Liver (tissue), 9 donors: Measurements from ENCODE around the gene DYSF. TPM values are rescaled to one million over a fixed set of nuclear protein-coding genes. Genes with fewer than 3 reads are reported as not detected.

Experiments
- DNase-seq: peaks from one replicate; pipeline ENCODE4 v3.0.0-alpha.2; 2017; ENCODE audit warnings: low spot score
- H3K27ac ChIP-seq, 2 donors: one replicate each; pipeline ENCODE4 v1.7.0; 2013; ENCODE audit warnings: inconsistent platforms in 2 of 2, low read length in 2 of 2, control low read depth in 1 of 2, low read depth in 1 of 2, mild to moderate bottlenecking in 1 of 2
- H3K27me3 ChIP-seq, 4 donors: one replicate each; pipeline versions ENCODE4 v1.6.1 to v1.7.0; 2013; ENCODE audit warnings: low read length in 3 of 4, inconsistent platforms in 1 of 4, mild to moderate bottlenecking in 1 of 4, moderate library complexity in 1 of 4; ENCODE audit not compliant: control insufficient read depth in 4 of 4, insufficient read depth in 4 of 4
- H3K36me3 ChIP-seq, 4 donors: one replicate each; pipeline versions ENCODE4 v1.6.1 to v1.7.0; 2013; ENCODE audit warnings: low read length in 3 of 4, mild to moderate bottlenecking in 3 of 4, low read depth in 1 of 4, moderate library complexity in 1 of 4; ENCODE audit not compliant: control insufficient read depth in 4 of 4, insufficient read depth in 3 of 4
- H3K4me1 ChIP-seq, 4 donors: one replicate each; pipeline versions ENCODE4 v1.6.1 to v1.7.0; 2013; ENCODE audit warnings: low read length in 3 of 4, mild to moderate bottlenecking in 3 of 4, moderate library complexity in 1 of 4; ENCODE audit not compliant: control insufficient read depth in 4 of 4, insufficient read depth in 4 of 4
- H3K4me3 ChIP-seq, 3 donors: one replicate each; pipeline versions ENCODE4 v1.6.1 to v1.7.0; 2013; ENCODE audit warnings: low read length in 3 of 3, control low read depth in 1 of 3, low read depth in 1 of 3, mild to moderate bottlenecking in 1 of 3
- H3K9ac ChIP-seq, 2 donors: one replicate each; pipeline ENCODE4 v1.7.0; 2013; ENCODE audit warnings: low read length in 2 of 2, mild to moderate bottlenecking in 2 of 2, moderate library complexity in 2 of 2, control low read depth in 1 of 2, low read depth in 1 of 2
- H3K9me3 ChIP-seq, 4 donors: one replicate each; pipeline versions ENCODE4 v1.6.1 to v1.7.0; 2013; ENCODE audit warnings: low read length in 3 of 4; ENCODE audit not compliant: control insufficient read depth in 4 of 4
- ATF3 ChIP-seq: IDR thresholded peaks from 2 replicates; pipeline ENCODE4 v1.6.1; 2016; ENCODE audit warnings: antibody characterized with exemption
- CTCF ChIP-seq: fragments of 150-350 bp; IDR thresholded peaks from 2 replicates; pipeline ENCODE4 v1.5.1; 2017; ENCODE audit warnings: improper control_type of control experiment, low read depth, low read length; ENCODE audit not compliant: missing input control
- FOXA1 ChIP-seq: IDR thresholded peaks from 2 replicates; pipeline ENCODE4 v1.6.1; 2016; ENCODE audit warnings: antibody characterized with exemption
- GABPA ChIP-seq, 2 donors: IDR thresholded peaks in 1 of 2; conservative IDR thresholded peaks in 1 of 2; 2 replicates each; pipeline ENCODE4 v1.6.1; 2016; ENCODE audit warnings: antibody characterized with exemption in 2 of 2, mild to moderate bottlenecking in 1 of 2, moderate library complexity in 1 of 2
- HNF4G ChIP-seq: IDR thresholded peaks from 2 replicates; pipeline ENCODE4 v1.6.1; 2016; ENCODE audit warnings: antibody characterized with exemption
- JUND ChIP-seq, 2 donors: IDR thresholded peaks; 2 replicates each; pipeline ENCODE4 v1.6.1; 2016; ENCODE audit warnings: antibody characterized with exemption in 2 of 2
- MAX ChIP-seq: IDR thresholded peaks from 2 replicates; pipeline ENCODE4 v1.6.1; 2016; ENCODE audit warnings: antibody characterized with exemption
- NR2F2 ChIP-seq: IDR thresholded peaks from 2 replicates; pipeline ENCODE4 v1.6.1; 2016; ENCODE audit warnings: antibody characterized with exemption
- RAD21 ChIP-seq, 2 donors: IDR thresholded peaks; 2 replicates each; pipeline ENCODE4 v1.6.1; 2016; ENCODE audit warnings: antibody characterized with exemption in 2 of 2, mild to moderate bottlenecking in 2 of 2
- REST ChIP-seq: IDR thresholded peaks from 2 replicates; pipeline ENCODE4 v1.6.1; 2016; ENCODE audit warnings: antibody characterized with exemption, mild to moderate bottlenecking
- SP1 ChIP-seq: IDR thresholded peaks from 2 replicates; pipeline ENCODE4 v1.6.1; 2018; ENCODE audit warnings: antibody characterized with exemption, mild to moderate bottlenecking
- YY1 ChIP-seq: IDR thresholded peaks from 2 replicates; pipeline ENCODE4 v1.6.1; 2016; ENCODE audit warnings: antibody characterized with exemption, mild to moderate bottlenecking
- ZBTB33 ChIP-seq: IDR thresholded peaks from 2 replicates; pipeline ENCODE4 v1.6.1; 2016; ENCODE audit warnings: antibody characterized with exemption
- WGBS: extraction: QIAGEN DNeasy Blood & Tissue Kit; methylation state at CpG from one replicate; pipeline ENCODE4 v1.1.7; 2013; 5-methylcytosine and 5-hydroxymethylcytosine counted together
- polyA plus RNA-seq, 2 donors: library from polyadenylated mRNA; stranded (reverse) in 1 of 2; unstranded in 1 of 2; fragments of 200-250 nt in 1 of 2; fragments of >200 nt in 1 of 2; fragmentation: Nextera tagmentation in 1 of 2; extraction: Ambion mirVana in 1 of 2; gene quantifications; one replicate each; pipeline versions ENCODE4 v1.2.1 to v1.2.3, GENCODE V29; 2013 to 2015
- total RNA-seq, 2 donors: library from RNA; depleted of rRNA; stranded (reverse); fragments of >200 nt; gene quantifications; one replicate each; pipeline ENCODE4 v1.2.3, GENCODE V29; 2014
- donor health status: healthy.
- donor health status: healthy.
- donor health status: healthy.
- donor health status: healthy.
- donor health status: healthy.

Gene DYSF
- total and polyA plus RNA-seq, 4 donors: 8.5 to 20.8 (median 13.6) TPM

GRCh38 chr2:71597756-71598155 lies 144.4 kb downstream of the DYSF start:
- Histone ChIP-seq H3K27me3 (no peaks in the 10 kb centered on the region), H3K4me1 (no peaks in the 10 kb centered on the region), H3K9me3 (no peaks in the 10 kb centered on the region), H3K36me3 (peaks cover 0 to 15% (median 8%) of the 10 kb centered on the region in 4 donors), H3K4me3 (no peak overlapping the region), H3K9ac (no peak overlapping the region), H3K27ac (no peak overlapping the region)
- TF ChIP-seq GABPA (IDR thresholded peaks at IDR 0.05 in 1 of 2, conservative IDR thresholded peaks at IDR 0.05 in 1 of 2) (no peak), ATF3 (no peak), SP1 (no peak), MAX (no peak), CTCF (no peak), REST (no peak), JUND (IDR thresholded peaks at IDR 0.05) (no peak), YY1 (no peak), ZBTB33 (no peak), RAD21 (IDR thresholded peaks at IDR 0.05) (no peak)
- DNase-seq: no peak
- WGBS: 92% methylated on average over 4 of the region's 4 CpGs

- no peaks in the 10 kb centered on the region for H3K27me3 ChIP-seq
- 94% methylated on average over 14 of the region's 14 CpGs for WGBS
These were observed 145.2 kb downstream of the DYSF start for GRCh38 chr2:71598526-71598925.

More at GRCh38 chr2:71598526-71598925, 145.2 kb downstream of the DYSF start:
- no peaks in the 10 kb centered on the region for H3K9me3 ChIP-seq
- no peak overlapping the region for H3K4me3 ChIP-seq
- no peaks in the 10 kb centered on the region for H3K4me1 ChIP-seq
- no peak overlapping the region for H3K9ac ChIP-seq
- DNase-seq: no peak
- TF ChIP-seq FOXA1 (no peak), MAX (no peak), HNF4G (no peak), NR2F2 (no peak)
- H3K36me3 ChIP-seq: peaks cover 0 to 15% (median 8%) of the 10 kb centered on the region in 4 donors
- H3K27ac ChIP-seq: no peak overlapping the region
